Coronary artery (tissue), 2 donors: ENCODE results near the gene CLEC16A.
A peak's percentile ranks its signal among the peaks of the same experiment; 100 is the strongest.

Experiments
- DNase-seq: peaks from one replicate; pipeline ENCODE4 v3.0.0-alpha.2; 2017; ENCODE audit warnings: low spot score
- H3K27ac ChIP-seq, 2 donors: fragments of 200-600 bp; sonication (generic); one replicate each; pipeline ENCODE4 v1.5.1; 2016 to 2019
- H3K4me3 ChIP-seq: fragments of 200-600 bp; sonication (generic); 2 replicates; pipeline ENCODE4 v1.5.1; 2016; ENCODE audit warnings: mild to moderate bottlenecking, moderate library complexity
- TF ChIP-seq, protein P1 (sequence below): fragments of 200-600 bp; sonication (generic); IDR thresholded peaks from one replicate; pipeline ENCODE4 v1.5.1; 2019; ENCODE audit warnings: antibody characterized with exemption

The CLEC16A gene

GRCh38 chr16:10932959-10933710, 11.2 kb upstream of the CLEC16A start:
- Histone ChIP-seq H3K27ac (peak overlapping the region in 1 of 2 donors; percentile 11), H3K4me3 (no peak overlapping the region)
- TF ChIP-seq, protein P1, sequence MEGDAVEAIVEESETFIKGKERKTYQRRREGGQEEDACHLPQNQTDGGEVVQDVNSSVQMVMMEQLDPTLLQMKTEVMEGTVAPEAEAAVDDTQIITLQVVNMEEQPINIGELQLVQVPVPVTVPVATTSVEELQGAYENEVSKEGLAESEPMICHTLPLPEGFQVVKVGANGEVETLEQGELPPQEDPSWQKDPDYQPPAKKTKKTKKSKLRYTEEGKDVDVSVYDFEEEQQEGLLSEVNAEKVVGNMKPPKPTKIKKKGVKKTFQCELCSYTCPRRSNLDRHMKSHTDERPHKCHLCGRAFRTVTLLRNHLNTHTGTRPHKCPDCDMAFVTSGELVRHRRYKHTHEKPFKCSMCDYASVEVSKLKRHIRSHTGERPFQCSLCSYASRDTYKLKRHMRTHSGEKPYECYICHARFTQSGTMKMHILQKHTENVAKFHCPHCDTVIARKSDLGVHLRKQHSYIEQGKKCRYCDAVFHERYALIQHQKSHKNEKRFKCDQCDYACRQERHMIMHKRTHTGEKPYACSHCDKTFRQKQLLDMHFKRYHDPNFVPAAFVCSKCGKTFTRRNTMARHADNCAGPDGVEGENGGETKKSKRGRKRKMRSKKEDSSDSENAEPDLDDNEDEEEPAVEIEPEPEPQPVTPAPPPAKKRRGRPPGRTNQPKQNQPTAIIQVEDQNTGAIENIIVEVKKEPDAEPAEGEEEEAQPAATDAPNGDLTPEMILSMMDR: no peak
- no peak for DNase-seq

DNA sequence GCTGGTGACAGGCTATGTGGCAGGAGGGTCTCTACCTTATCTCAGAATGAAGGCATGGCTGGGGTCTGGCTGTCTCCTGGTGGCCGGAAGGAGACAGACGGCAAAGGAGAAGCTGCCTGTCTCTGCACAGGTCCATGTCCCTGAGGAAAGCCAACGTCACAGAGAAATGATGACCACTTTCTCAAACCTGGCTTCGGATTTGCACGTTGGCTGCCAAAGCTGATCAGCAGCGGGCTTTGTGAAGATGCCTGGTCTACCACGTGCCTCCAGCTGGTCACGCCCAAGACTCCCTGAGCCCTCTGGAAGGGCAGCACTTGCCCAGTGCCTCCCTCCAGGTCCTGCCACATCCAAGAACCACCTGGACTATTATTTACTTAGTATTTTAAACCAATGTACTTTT, 10.5 kb upstream of the CLEC16A start:
- Histone ChIP-seq H3K4me3 (no peak overlapping the region), H3K27ac (no peak overlapping the region)
- TF ChIP-seq, protein P1: no peak
- DNase-seq: no peak

GRCh38 chr16:10934325-10935107, 9.8 kb upstream of the CLEC16A start:
- Histone ChIP-seq H3K27ac (no peak overlapping the region), H3K4me3 (no peak overlapping the region)
- no peak for DNase-seq
- TF ChIP-seq, protein P1: no peak

DNA sequence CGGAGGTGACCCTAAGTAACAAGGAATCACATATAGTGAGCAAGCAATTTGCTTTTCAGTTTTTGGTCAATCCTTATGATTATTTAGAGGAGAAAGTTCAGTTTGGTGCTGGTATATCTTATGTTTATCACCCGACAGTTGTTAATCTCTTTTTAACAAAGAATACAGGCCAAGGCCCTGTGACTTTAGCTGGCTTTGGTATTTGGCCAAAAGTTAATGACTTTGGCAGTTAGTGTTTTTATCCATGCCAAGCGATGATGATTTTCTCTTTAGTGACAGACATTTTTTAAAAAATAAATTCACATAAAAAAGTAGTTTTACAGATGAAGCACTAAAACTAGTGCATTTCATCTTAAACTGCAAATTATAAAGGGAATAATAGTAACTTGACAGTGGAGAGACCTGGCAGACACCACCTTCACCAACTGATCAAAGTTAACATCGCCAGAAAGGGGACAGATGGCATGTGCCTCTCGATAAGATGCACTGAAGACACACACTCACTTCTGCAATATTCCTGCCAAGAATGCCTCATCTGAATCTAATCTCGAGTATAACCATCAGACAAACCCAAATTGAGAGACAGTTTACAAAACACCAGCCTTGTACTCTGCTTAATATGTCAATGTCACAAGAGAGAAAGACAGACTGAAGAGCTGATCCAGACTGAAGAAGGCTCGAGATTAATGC, 9.0 kb upstream of the CLEC16A start:
- no peak for DNase-seq
- TF ChIP-seq, protein P1: no peak
- H3K27ac ChIP-seq: no peak overlapping the region
- H3K4me3 ChIP-seq: no peak overlapping the region

DNA sequence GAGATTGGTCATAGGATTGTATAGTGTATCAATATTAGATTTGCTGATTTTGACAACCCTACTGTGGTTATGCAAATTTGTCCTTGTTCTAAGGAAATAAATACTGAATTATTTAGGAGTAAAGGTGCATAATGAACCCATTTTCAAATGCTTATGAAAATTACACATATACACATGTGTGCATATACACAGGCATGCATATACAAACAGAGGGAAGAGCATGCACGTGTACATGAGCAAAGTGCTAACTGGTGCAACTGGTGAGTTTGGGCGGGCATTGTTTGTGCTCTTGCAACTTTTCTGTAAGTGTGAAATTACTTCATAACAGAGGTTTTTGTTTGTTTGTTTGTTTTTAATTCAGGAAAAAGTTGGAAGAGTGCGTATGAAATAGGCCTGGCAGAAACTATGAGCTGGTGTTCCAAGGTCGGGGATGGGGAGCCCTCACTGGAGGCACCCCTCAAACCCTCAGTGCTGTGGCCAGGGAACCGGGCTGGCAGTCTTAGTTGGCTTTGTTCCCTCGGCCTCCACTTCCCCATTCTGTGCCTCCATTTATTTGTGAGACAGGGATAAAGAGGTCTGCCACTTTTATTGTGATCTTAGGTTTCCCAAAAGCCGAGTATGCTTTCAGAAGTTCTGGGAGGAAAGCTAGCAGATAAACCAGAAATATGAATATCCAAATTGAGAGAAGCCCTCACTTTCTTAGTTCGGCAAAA, 7.9 kb upstream of the CLEC16A start:
- TF ChIP-seq, protein P1: no peak
- DNase-seq: no peak
- H3K27ac ChIP-seq: peak overlapping the region in 1 of 2 donors; percentile 59
- H3K4me3 ChIP-seq: peak overlapping the region; percentile 56

GRCh38 chr16:10937068-10937859, 7.1 kb upstream of the CLEC16A start:
- DNase-seq: no peak
- H3K4me3 ChIP-seq: peak overlapping the region; percentile 56
- TF ChIP-seq, protein P1: no peak
- peak overlapping the region; percentile 33 to 59 for H3K27ac ChIP-seq
